ENCODE results near the gene PPP1R27. TPM values are rescaled to one million over a fixed set of nuclear protein-coding genes. Genes with fewer than 3 reads are reported as not detected.

Gene PPP1R27
- total and polyA plus RNA-seq, 9 of the 15 experiments (the other 6 are each of a cell fraction or from before 2014, with no cell fraction given), result 0.29 to 6.9 (median 1.5) TPM; not detected in 2

DNA sequence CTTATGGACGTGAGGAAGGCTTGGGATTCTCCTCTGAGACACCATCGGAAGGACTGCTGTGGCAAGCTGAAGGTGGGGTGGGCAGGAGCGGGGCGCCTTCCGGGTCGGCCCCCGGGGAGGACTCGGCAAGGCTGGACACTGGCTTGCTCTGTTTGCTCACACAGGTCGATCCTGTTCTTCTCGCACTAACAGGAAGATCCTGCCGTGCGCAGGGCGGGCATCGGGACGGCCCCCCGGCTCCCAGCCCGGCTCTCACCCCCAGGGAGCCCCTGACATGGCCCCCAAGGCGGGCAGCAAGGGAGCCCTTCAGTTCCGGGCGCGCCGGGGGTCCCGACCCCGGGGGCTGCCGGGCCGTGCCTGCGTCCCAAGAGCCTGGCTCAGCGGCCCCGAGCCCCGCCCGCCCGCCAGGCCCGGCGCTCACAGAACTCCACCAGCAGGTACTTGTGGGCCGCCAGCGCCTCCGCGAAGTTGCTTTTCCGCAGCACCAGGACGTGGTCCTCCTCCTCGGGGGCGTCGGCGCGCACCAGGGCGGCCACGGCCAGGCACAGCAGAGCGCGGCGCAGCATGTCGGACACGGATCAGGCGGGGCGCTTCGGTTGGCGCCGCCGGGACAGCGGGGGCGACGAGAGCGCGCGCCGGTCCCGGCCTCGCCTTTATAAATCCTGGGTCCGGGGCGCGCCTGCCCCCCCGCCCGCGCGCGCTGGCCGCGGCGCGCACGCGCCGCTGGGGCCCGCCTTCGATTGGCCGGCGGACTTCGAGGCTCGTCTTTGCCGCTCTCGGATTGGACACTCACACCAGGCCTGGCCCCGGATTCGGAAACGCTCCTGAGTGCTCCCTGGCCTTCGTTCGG is 25.3 kb upstream of the PPP1R27 start, which contains the start of gene P4HB (continued):
- TF ChIP-seq JUN (IDR thresholded peaks at IDR 0.05; ENCODE audit: borderline replicate concordance, low read depth, low read length) (no peak), JUN (CRISPR knock-in tag; IDR thresholded peaks at IDR 0.05; ENCODE audit: borderline replicate concordance) (0 out of 2 replicates have a peak, but pooled peaks have one; percentile 78), ARID4B (CRISPR knock-in tag; IDR thresholded peaks at IDR 0.05) (peak; percentile 47), RFX5 (IDR thresholded peaks at IDR 0.05; ENCODE audit: low read depth, low read length) (peak; percentile 40; the same call in 1 of the 2 replicates), NFXL1 (CRISPR knock-in tag; IDR thresholded peaks at IDR 0.05) (peak; percentile 89; the same call in 1 of the 2 replicates), YY1 (IDR thresholded peaks at IDR 0.05; ENCODE audit: borderline replicate concordance in 1 of 3, control insufficient read depth in 1 of 3, extremely low read depth in 1 of 3, insufficient read depth in 3 of 3, insufficient read length in 1 of 3, insufficient replicate concordance in 2 of 3, low read depth in 1 of 3, low read length in 2 of 3) (peak in 1 of 3 experiments; percentile 6), RHOXF2B (CRISPR knock-in tag; conservative IDR thresholded peaks at IDR 0.05) (no peak), HMG20A (CRISPR knock-in tag; conservative IDR thresholded peaks at IDR 0.05) (no peak), HDAC3 (IDR thresholded peaks at IDR 0.05; ENCODE audit: borderline replicate concordance, partially characterized antibody) (no peak), ZNF699 (CRISPR knock-in tag; IDR thresholded peaks at IDR 0.05; ENCODE audit: insufficient replicate concordance) (no peak), ARID3A (IDR thresholded peaks at IDR 0.05; ENCODE audit: borderline replicate concordance, low read depth, low read length) (no peak), ZNF165 (CRISPR knock-in tag; IDR thresholded peaks at IDR 0.05; ENCODE audit: borderline replicate concordance) (no peak), TARDBP (IDR thresholded peaks at IDR 0.05) (no peak), SIN3A (IDR thresholded peaks at IDR 0.05; ENCODE audit: borderline replicate concordance in 2 of 2, control insufficient read depth in 1 of 2, low read depth in 2 of 2, low read length in 2 of 2) (peak in 1 of 2 experiments; percentile 68; a peak in 1 of 4 replicates), COPS2 (conservative IDR thresholded peaks at IDR 0.05) (no peak), RNF2 (IDR thresholded peaks at IDR 0.05) (0 out of 2 replicates have a peak, but pooled peaks have one; percentile 7), SMARCA4 (IDR thresholded peaks at IDR 0.05) (no peak)
- TF ChIP-seq, protein P1, sequence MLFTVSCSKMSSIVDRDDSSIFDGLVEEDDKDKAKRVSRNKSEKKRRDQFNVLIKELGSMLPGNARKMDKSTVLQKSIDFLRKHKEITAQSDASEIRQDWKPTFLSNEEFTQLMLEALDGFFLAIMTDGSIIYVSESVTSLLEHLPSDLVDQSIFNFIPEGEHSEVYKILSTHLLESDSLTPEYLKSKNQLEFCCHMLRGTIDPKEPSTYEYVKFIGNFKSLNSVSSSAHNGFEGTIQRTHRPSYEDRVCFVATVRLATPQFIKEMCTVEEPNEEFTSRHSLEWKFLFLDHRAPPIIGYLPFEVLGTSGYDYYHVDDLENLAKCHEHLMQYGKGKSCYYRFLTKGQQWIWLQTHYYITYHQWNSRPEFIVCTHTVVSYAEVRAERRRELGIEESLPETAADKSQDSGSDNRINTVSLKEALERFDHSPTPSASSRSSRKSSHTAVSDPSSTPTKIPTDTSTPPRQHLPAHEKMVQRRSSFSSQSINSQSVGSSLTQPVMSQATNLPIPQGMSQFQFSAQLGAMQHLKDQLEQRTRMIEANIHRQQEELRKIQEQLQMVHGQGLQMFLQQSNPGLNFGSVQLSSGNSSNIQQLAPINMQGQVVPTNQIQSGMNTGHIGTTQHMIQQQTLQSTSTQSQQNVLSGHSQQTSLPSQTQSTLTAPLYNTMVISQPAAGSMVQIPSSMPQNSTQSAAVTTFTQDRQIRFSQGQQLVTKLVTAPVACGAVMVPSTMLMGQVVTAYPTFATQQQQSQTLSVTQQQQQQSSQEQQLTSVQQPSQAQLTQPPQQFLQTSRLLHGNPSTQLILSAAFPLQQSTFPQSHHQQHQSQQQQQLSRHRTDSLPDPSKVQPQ (CRISPR knock-in tag; IDR thresholded peaks at IDR 0.05; ENCODE audit: borderline replicate concordance), result no peak
